Measurements from ENCODE around the gene PDE4D.

The PDE4D gene

GRCh38 chr5:59037041-59037440, 856.5 kb downstream of the PDE4D start:
- Histone ChIP-seq H3K9me3 (no peaks in the 10 kb centered on the region), H3K27me3 (no peaks in the 10 kb centered on the region), H3K36me3 (peaks cover 13% of the 10 kb centered on the region), H3K4me1 (peaks cover 11% of the 10 kb centered on the region; the same call in 1 of the 2 replicates), H3K4me3 (ENCODE audit: low read depth, low read length) (peak overlapping the region; percentile 95)
- TF ChIP-seq CTCF (IDR thresholded peaks at IDR 0.05; ENCODE audit: low read depth, low read length), result no peak
- DNase-seq, result no peak

GRCh38 chr5:59036274-59036961, 857.1 kb downstream of the PDE4D start:
- no peaks in the 10 kb centered on the region for H3K9me3 ChIP-seq
- TF ChIP-seq CTCF (IDR thresholded peaks at IDR 0.05; ENCODE audit: low read depth, low read length), result no peak
- no peaks in the 10 kb centered on the region for H3K27me3 ChIP-seq
- peaks cover 17% of the 10 kb centered on the region for H3K36me3 ChIP-seq
- no peak for DNase-seq
- H3K4me3 ChIP-seq (ENCODE audit: low read depth, low read length), result peak overlapping the region; percentile 95
- peaks cover 11% of the 10 kb centered on the region; the same call in 1 of the 2 replicates for H3K4me1 ChIP-seq

GRCh38 chr5:59035681-59036080, 857.8 kb downstream of the PDE4D start:
- Histone ChIP-seq H3K4me3 (ENCODE audit: low read depth, low read length) (peak overlapping the region; percentile 95), H3K27me3 (no peaks in the 10 kb centered on the region), H3K36me3 (peaks cover 21% of the 10 kb centered on the region), H3K4me1 (peaks cover 11% of the 10 kb centered on the region; the same call in 1 of the 2 replicates), H3K9me3 (no peaks in the 10 kb centered on the region)
- TF ChIP-seq CTCF (IDR thresholded peaks at IDR 0.05; ENCODE audit: low read depth, low read length), result no peak
- DNase-seq, result no peak

GRCh38 chr5:59034498-59035186, 858.9 kb downstream of the PDE4D start:
- Histone ChIP-seq H3K9me3 (no peaks in the 10 kb centered on the region), H3K4me1 (peaks cover 5% of the 10 kb centered on the region; the same call in 1 of the 2 replicates), H3K36me3 (peaks cover 29% of the 10 kb centered on the region), H3K27me3 (no peaks in the 10 kb centered on the region), H3K4me3 (ENCODE audit: low read depth, low read length) (peak overlapping the region; percentile 95)
- peak; percentile 81 for TF ChIP-seq CTCF (IDR thresholded peaks at IDR 0.05; ENCODE audit: low read depth, low read length)
- DNase-seq, result peak; percentile 38

GRCh38 chr5:59027145-59027907, 866.2 kb downstream of the PDE4D start:
- no peak for TF ChIP-seq CTCF (IDR thresholded peaks at IDR 0.05; ENCODE audit: low read depth, low read length)
- Histone ChIP-seq H3K27me3 (no peaks in the 10 kb centered on the region), H3K4me1 (peaks cover 11% of the 10 kb centered on the region), H3K4me3 (ENCODE audit: low read depth, low read length) (no peak overlapping the region), H3K36me3 (peaks cover 72% of the 10 kb centered on the region), H3K9me3 (0 out of 2 replicates have a peak, but pooled peaks cover 2% of the 10 kb centered on the region)
- DNase-seq, result no peak

Data from BE2C (cell line).